HL-60 (cell line): ENCODE results near the gene BLVRA.

Experiments
- GABPA ChIP-seq: IDR thresholded peaks from 2 replicates; pipeline ENCODE4 v1.6.1; 2012; ENCODE audit warnings: low read depth
- POLR2AphosphoS5 ChIP-seq: IDR thresholded peaks from 2 replicates; pipeline ENCODE4 v1.6.1; 2012; ENCODE audit warnings: low read depth
- REST ChIP-seq: IDR thresholded peaks from 2 replicates; pipeline ENCODE4 v1.6.1; 2012; ENCODE audit warnings: low read depth; ENCODE audit not compliant: insufficient replicate concordance
- TF ChIP-seq, protein P1 (sequence below): IDR thresholded peaks from one replicate; pipeline ENCODE4 v1.5.1; 2011; ENCODE audit warnings: low read length, control low read depth, inconsistent platforms; ENCODE audit not compliant: insufficient read depth

- TF ChIP-seq, protein P1, sequence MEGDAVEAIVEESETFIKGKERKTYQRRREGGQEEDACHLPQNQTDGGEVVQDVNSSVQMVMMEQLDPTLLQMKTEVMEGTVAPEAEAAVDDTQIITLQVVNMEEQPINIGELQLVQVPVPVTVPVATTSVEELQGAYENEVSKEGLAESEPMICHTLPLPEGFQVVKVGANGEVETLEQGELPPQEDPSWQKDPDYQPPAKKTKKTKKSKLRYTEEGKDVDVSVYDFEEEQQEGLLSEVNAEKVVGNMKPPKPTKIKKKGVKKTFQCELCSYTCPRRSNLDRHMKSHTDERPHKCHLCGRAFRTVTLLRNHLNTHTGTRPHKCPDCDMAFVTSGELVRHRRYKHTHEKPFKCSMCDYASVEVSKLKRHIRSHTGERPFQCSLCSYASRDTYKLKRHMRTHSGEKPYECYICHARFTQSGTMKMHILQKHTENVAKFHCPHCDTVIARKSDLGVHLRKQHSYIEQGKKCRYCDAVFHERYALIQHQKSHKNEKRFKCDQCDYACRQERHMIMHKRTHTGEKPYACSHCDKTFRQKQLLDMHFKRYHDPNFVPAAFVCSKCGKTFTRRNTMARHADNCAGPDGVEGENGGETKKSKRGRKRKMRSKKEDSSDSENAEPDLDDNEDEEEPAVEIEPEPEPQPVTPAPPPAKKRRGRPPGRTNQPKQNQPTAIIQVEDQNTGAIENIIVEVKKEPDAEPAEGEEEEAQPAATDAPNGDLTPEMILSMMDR, result no peak
- TF ChIP-seq GABPA (no peak), POLR2AphosphoS5 (no peak), REST (no peak)
These were observed at the start of gene BLVRA for GRCh38 chr7:43758029-43758821.
